Measurements from ENCODE around the gene BOC.

Gene BOC

DNA sequence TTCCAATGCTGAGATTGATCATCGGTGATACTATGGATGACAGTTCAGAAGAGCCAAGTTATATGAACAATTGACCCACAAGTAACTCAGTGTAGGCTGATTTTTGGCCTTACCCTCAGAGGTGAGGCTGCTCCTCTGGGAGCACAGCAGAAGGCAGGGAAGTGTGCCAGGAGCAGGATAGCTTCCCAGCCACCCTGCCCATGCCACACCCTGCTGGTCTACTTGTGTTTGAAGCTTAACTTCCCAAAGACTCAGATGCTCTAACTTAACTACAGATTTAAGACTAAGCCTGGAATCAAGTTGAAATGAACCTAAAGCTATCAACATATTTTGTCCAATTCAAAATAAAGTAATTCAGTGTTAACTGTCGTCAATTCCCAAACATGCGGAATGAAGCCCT, 77.5 kb downstream of the BOC start:
- Histone ChIP-seq H3K27me3 (no peaks in the 10 kb centered on the region), H4K20me1 (no peaks in the 10 kb centered on the region), H3K27ac (no peak overlapping the region), H3K36me3 (no peaks in the 10 kb centered on the region), H3K4me2 (no peak overlapping the region), H3K4me1 (peaks cover 0 to 12% (median 9%) of the 10 kb centered on the region in 10 experiments; a peak in 11 of 20 replicates), H3K4me3 (no peak overlapping the region), H3K9me3 (replicated peaks in 1 of 11) (no peaks in the 10 kb centered on the region), H3K9ac (0 out of 22 replicates have a peak overlapping the region, but pooled peaks of 1 of the 11 experiments have one; percentile 18)
- TF ChIP-seq Cebpa-rat (IDR thresholded peaks at IDR 0.05): no peak

DNA sequence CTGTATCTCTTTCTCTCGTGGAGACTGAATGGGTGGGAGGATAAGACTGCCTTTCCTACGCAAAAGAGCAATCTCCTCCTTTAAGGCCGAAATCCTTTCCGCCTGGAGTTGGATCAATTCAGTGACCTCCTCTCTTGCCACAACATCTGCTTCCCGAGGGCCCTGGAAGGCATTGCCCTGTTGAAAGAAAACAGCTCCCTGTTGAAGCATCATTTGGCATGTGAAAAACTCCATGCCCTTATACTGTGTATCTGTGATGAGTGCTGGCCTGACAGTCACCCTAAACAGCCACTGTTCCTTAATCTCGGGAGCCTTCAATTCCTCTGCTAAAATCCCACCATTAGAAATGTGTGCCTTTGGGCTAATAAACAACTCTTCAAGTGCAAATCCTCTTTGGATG, 80.2 kb downstream of the BOC start:
- Histone ChIP-seq H3K4me2 (no peak overlapping the region), H3K36me3 (peaks cover 0 to 5% (median 0%) of the 10 kb centered on the region in 11 experiments; a peak in 1 of 22 replicates)

DNA sequence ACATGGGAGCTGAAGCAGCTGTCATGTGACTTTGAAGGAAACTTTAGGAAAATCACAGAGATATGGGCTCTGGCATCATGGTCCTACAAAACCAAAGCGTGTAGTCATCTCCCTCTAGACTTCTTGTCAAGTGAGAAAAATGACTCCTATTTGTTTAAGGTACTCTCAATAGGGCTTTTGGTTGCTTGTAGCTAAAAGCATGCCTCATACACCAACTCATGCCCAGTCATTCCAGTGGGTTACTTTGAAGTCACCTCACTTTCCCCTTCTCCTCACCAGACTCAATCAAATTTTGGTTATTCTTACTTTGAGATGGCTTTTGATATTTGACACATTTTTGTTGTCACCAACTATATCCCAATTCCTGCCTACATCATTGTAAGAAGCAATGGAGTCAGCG, 81.6 kb downstream of the BOC start:
- TF ChIP-seq Cebpa-rat (IDR thresholded peaks at IDR 0.05): no peak
- no peak overlapping the region for H3K9ac ChIP-seq
- no peaks in the 10 kb centered on the region for H3K9me3 ChIP-seq (replicated peaks in 1 of 11)
- H4K20me1 ChIP-seq: no peaks in the 10 kb centered on the region
- H3K4me2 ChIP-seq: no peak overlapping the region
- peaks cover 0 to 6% (median 0%) of the 10 kb centered on the region in 11 experiments; a peak in 2 of 22 replicates for H3K36me3 ChIP-seq
- H3K27me3 ChIP-seq: no peaks in the 10 kb centered on the region
- H3K4me3 ChIP-seq: no peak overlapping the region
- H3K27ac ChIP-seq: no peak overlapping the region
- H3K4me1 ChIP-seq: no peaks in the 10 kb centered on the region

More for the DNA sequence above, 80.2 kb downstream of the BOC start:
- Histone ChIP-seq H3K9me3 (replicated peaks in 1 of 11) (no peaks in the 10 kb centered on the region), H3K9ac (no peak overlapping the region), H3K27me3 (no peaks in the 10 kb centered on the region), H4K20me1 (no peaks in the 10 kb centered on the region), H3K27ac (no peak overlapping the region), H3K4me1 (peaks cover 0 to 12% (median 9%) of the 10 kb centered on the region in 10 experiments; a peak in 11 of 20 replicates), H3K4me3 (no peak overlapping the region)
- no peak for TF ChIP-seq Cebpa-rat (IDR thresholded peaks at IDR 0.05)

DNA sequence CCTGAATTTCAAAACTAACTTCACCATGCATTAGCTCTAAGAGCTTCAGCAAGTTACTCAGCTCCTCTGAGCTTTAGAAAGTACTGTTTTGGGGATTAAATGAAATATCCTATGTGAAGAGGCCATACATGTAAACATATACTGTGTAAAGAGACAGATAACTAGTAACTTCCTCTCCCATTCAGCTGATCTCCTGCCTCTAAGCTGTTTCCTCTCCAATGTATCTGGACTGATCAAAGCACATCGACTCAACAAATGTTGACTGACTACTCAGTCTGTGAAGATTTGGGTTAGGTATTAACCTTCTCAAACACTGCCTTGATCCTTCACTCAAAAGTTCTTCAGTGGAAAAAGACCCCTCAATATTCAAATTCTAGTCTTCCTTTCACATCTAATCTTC, 82.0 kb downstream of the BOC start:
- Histone ChIP-seq H3K4me2 (no peak overlapping the region), H3K27ac (no peak overlapping the region), H3K4me3 (no peak overlapping the region), H4K20me1 (no peaks in the 10 kb centered on the region), H3K36me3 (peaks cover 0 to 8% (median 0%) of the 10 kb centered on the region in 11 experiments; a peak in 2 of 22 replicates), H3K9ac (no peak overlapping the region), H3K4me1 (no peaks in the 10 kb centered on the region), H3K9me3 (replicated peaks in 1 of 11) (no peaks in the 10 kb centered on the region), H3K27me3 (no peaks in the 10 kb centered on the region)
- no peak for TF ChIP-seq Cebpa-rat (IDR thresholded peaks at IDR 0.05)

DNA sequence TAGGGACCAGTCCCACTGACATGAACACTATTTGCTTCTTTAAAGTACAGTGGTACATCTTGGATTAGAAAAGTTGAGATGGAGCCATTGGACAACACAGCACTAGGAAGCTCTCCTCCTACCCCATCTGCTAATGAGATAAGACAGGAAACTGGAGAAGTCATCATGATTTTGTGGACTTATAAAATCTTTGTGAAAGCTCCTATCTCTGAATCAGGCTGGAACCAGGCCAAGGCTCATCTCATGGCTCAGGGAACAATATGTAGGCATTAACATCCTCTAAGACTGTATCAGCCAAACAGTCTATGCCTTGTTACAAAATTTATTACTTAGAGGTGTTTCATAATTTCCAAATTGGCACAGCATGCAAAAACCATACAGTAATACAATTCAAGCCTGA, 84.1 kb downstream of the BOC start:
- Histone ChIP-seq H3K4me2 (no peak overlapping the region), H4K20me1 (no peaks in the 10 kb centered on the region), H3K4me3 (no peak overlapping the region), H3K36me3 (peaks cover 0 to 8% (median 0%) of the 10 kb centered on the region in 11 experiments; a peak in 3 of 22 replicates), H3K4me1 (no peaks in the 10 kb centered on the region), H3K27me3 (no peaks in the 10 kb centered on the region), H3K27ac (no peak overlapping the region), H3K9me3 (replicated peaks in 1 of 11) (no peaks in the 10 kb centered on the region), H3K9ac (no peak overlapping the region)
- TF ChIP-seq Cebpa-rat (IDR thresholded peaks at IDR 0.05): no peak

DNA sequence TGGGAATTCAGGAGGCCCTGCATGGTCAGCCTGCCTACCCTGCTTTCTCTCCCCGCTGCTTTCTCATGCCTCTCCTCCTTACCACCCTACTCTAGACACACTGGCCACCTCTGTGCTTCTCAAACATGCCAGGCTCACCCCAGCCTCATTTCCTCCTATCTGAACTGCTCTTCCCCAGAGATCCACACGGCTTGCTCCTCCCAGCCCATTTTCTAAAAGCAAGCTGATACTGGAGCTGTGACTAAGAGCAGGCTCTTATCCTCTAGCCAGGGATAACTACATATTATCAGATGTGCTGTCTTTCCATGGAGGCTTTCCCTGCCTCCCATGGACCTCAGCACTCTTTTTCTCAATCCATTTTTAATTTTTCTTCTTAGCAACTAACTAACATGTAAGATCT, 85.9 kb downstream of the BOC start:
- no peak overlapping the region for H3K4me3 ChIP-seq
- H3K36me3 ChIP-seq: peaks cover 0 to 8% (median 0%) of the 10 kb centered on the region in 11 experiments; a peak in 3 of 22 replicates
- H3K4me2 ChIP-seq: no peak overlapping the region
- no peaks in the 10 kb centered on the region for H3K4me1 ChIP-seq
- no peak overlapping the region for H3K9ac ChIP-seq
- no peaks in the 10 kb centered on the region for H3K27me3 ChIP-seq
- H3K27ac ChIP-seq: no peak overlapping the region
- no peaks in the 10 kb centered on the region for H4K20me1 ChIP-seq
- TF ChIP-seq Cebpa-rat (IDR thresholded peaks at IDR 0.05): no peak
- H3K9me3 ChIP-seq (replicated peaks in 1 of 11): no peaks in the 10 kb centered on the region

DNA sequence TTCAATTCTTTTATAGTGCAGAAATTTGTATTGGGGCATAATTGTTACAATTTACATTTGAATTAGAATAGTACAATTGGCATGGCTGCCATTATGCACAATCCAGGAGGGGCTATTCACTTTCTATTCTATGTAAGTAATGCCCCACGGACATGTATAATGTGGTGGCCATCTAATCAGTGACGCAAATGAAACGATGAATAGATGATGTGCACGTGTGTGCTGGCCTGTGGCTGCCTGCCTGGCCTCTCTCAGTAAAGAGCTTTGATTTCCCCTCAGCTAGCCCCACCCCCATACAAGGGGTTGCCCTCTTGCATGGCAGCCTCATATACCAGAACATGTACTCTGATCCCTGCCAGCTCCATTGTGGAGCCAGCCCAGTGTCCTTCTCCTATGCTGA, 86.5 kb downstream of the BOC start:
- no peak for TF ChIP-seq Cebpa-rat (IDR thresholded peaks at IDR 0.05)
- H4K20me1 ChIP-seq: no peaks in the 10 kb centered on the region

DNA sequence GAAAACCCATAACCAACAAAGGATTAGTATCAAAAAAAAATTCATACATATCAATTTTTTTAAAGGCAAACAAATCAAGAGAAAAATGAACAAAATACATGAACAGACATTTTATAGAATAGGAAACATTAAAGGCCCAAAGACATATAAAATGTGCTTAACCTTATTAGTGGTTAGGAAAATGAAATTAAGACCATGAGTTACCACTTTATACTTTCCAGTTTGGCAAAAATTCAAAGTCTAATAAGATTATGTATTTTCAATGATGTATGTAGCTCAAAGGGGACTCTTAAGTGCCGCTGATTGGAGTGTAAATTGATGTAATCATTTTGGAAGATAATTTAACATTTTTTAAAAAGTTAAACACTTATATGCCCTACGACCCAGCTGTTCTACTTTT, 89.2 kb downstream of the BOC start:
- no peak for TF ChIP-seq Cebpa-rat (IDR thresholded peaks at IDR 0.05)
- H3K4me1 ChIP-seq: no peaks in the 10 kb centered on the region
- no peaks in the 10 kb centered on the region for H4K20me1 ChIP-seq
- no peaks in the 10 kb centered on the region for H3K9me3 ChIP-seq (replicated peaks in 1 of 11)
- no peak overlapping the region for H3K27ac ChIP-seq
- H3K27me3 ChIP-seq: no peaks in the 10 kb centered on the region
- H3K4me2 ChIP-seq: no peak overlapping the region
- H3K36me3 ChIP-seq: peaks cover 0 to 21% (median 3%) of the 10 kb centered on the region in 11 experiments; a peak in 2 of 22 replicates
- no peak overlapping the region for H3K4me3 ChIP-seq
- H3K9ac ChIP-seq: no peak overlapping the region

More for the DNA sequence above, 86.5 kb downstream of the BOC start:
- no peak overlapping the region for H3K4me3 ChIP-seq
- no peak overlapping the region for H3K27ac ChIP-seq
- H3K4me2 ChIP-seq: no peak overlapping the region
- H3K4me1 ChIP-seq: no peaks in the 10 kb centered on the region
- peaks cover 0 to 8% (median 0%) of the 10 kb centered on the region in 11 experiments; a peak in 3 of 22 replicates for H3K36me3 ChIP-seq
- no peak overlapping the region for H3K9ac ChIP-seq
- no peaks in the 10 kb centered on the region for H3K27me3 ChIP-seq
- no peaks in the 10 kb centered on the region for H3K9me3 ChIP-seq (replicated peaks in 1 of 11)

DNA sequence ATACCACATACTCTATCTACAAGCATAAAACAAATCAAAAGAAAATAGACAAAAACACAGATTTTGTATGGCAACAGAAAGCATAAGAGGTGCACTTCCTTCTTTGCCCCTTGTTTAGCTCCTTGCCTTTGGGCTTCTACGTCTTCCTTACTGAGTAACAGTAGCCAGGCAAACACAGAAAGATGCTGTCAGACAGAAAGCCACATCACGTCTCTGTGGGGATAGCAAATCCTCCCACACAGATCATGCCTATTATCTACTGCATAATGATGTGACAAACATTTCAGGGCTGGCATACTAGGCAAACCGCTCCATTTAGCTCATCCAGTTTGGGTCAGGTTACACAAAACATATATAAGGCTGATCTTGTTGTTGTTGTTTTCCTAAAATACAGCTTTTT, 92.7 kb downstream of the BOC start:
- Histone ChIP-seq H3K9ac (no peak overlapping the region), H3K36me3 (peaks cover 0 to 19% (median 5%) of the 10 kb centered on the region in 11 experiments; a peak in 4 of 22 replicates), H3K27me3 (no peaks in the 10 kb centered on the region), H4K20me1 (no peaks in the 10 kb centered on the region), H3K4me1 (no peaks in the 10 kb centered on the region), H3K27ac (no peak overlapping the region), H3K4me2 (no peak overlapping the region), H3K9me3 (replicated peaks in 1 of 11) (no peaks in the 10 kb centered on the region), H3K4me3 (no peak overlapping the region)
- no peak for TF ChIP-seq Cebpa-rat (IDR thresholded peaks at IDR 0.05)

DNA sequence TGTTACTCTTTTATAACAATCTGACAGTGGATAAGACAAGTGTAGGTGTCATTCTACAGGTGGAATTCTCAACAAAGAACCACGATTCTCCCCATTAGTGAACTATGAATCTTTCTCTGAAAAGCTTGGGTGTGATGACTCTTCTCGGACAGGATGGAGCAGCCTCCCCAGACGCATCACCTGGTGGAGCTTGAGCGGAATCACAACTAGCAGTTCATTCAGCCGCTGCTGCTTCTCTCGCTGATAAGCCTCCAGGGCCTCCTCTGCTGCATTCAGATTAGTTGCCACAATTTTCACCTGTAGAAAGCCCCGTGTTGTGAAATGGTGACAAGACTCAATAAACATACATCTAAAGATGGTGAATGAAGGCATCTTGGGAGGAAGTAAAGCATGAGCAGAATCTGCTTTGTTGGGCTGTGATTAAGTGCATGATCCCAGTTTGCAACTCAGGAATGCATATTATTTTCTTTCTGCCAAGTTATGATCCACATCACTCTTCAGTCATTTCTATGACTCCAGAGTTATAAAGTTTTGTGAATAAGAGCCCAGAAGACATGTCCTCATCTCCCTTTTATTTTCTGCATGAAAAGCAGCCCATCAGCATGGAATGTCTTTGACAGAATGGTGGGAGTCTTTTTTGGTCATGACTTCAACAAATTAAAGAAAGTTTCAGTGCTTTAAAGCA, 93.6 kb downstream of the BOC start:
- no peaks in the 10 kb centered on the region for H4K20me1 ChIP-seq
- H3K4me2 ChIP-seq: no peak overlapping the region
- H3K27ac ChIP-seq: no peak overlapping the region
- no peaks in the 10 kb centered on the region for H3K4me1 ChIP-seq
- no peak for TF ChIP-seq Cebpa-rat (IDR thresholded peaks at IDR 0.05)
- no peaks in the 10 kb centered on the region for H3K9me3 ChIP-seq (replicated peaks in 1 of 11)
- H3K9ac ChIP-seq: no peak overlapping the region
- no peak overlapping the region for H3K4me3 ChIP-seq
- peaks cover 0 to 19% (median 5%) of the 10 kb centered on the region in 11 experiments; a peak in 3 of 22 replicates for H3K36me3 ChIP-seq
- H3K27me3 ChIP-seq: no peaks in the 10 kb centered on the region
